CD4-positive, alpha-beta memory T cell (primary cell): Measurements from ENCODE around the gene TPR. TPM values are rescaled to one million over a fixed set of nuclear protein-coding genes. Genes with fewer than 3 reads are reported as not detected.

Experiments used
- CTCF ChIA-PET: fragments of 350-600 bp; sonication (Branson Sonifier 250); formaldehyde crosslinking; loops from one replicate; lab custom pipeline; 2021; ENCODE audit warnings: inconsistent platforms; ENCODE audit not compliant: partially characterized antibody; lab: Charles Lee
- POLR2A ChIA-PET: fragments of 350-600 bp; sonication (Branson Sonifier 250); formaldehyde crosslinking; loops from one replicate; lab custom pipeline; 2021; ENCODE audit not compliant: partially characterized antibody; lab: Charles Lee
- DNase-seq, 5 donors: peaks; one replicate each; pipeline versions ENCODE4 v3.0.0 to v3.0.0-alpha.2; 2020 to 2022; ENCODE audit warnings: mixed read lengths in 1 of 5
- H3K27ac ChIP-seq: one replicate; pipeline ENCODE4 v1.7.0; 2013; ENCODE audit warnings: low read depth, low read length
- H3K27me3 ChIP-seq: 2 replicates; pipeline ENCODE4 v1.7.0; 2013; ENCODE audit warnings: mild to moderate bottlenecking, low read length, moderate library complexity; ENCODE audit not compliant: insufficient read depth
- H3K36me3 ChIP-seq: 2 replicates; pipeline ENCODE4 v1.7.0; 2013; ENCODE audit warnings: mild to moderate bottlenecking, low read length, moderate library complexity; ENCODE audit not compliant: insufficient read depth
- H3K4me1 ChIP-seq: 2 replicates; pipeline ENCODE4 v1.7.0; 2013; ENCODE audit warnings: mild to moderate bottlenecking, low read length, moderate library complexity; ENCODE audit not compliant: insufficient read depth
- H3K4me3 ChIP-seq, 2 donors: one replicate each; pipeline ENCODE4 v1.7.0; 2013; ENCODE audit warnings: low read length in 2 of 2, mild to moderate bottlenecking in 1 of 2
- H3K9me3 ChIP-seq, 2 donors: one replicate each; pipeline ENCODE4 v1.7.0; 2013; ENCODE audit warnings: low read length in 2 of 2, control low read depth in 1 of 2; ENCODE audit not compliant: control insufficient read depth in 1 of 2
- H3K27ac Mint-ChIP-seq, 7 donors: one replicate each; pipeline ENCODE4 v1.8.0; 2020 to 2021; ENCODE audit warnings: mixed read lengths in 7 of 7, mild to moderate bottlenecking in 6 of 7, inconsistent platforms in 3 of 7, moderate library complexity in 3 of 7
- H3K27me3 Mint-ChIP-seq, 2 donors: one replicate each; pipeline ENCODE4 v1.8.0; 2020 to 2021; ENCODE audit warnings: mixed read lengths in 2 of 2
- H3K36me3 Mint-ChIP-seq, 2 donors: one replicate each; pipeline ENCODE4 v1.8.0; 2020 to 2021; ENCODE audit warnings: mixed read lengths in 2 of 2, inconsistent platforms in 1 of 2, mild to moderate bottlenecking in 1 of 2
- H3K4me1 Mint-ChIP-seq, 4 donors: one replicate each; pipeline ENCODE4 v1.8.0; 2020 to 2021; ENCODE audit warnings: mixed read lengths in 4 of 4, mild to moderate bottlenecking in 1 of 4
- H3K4me3 Mint-ChIP-seq, 8 donors: one replicate each; pipeline ENCODE4 v1.8.0; 2020 to 2021; ENCODE audit warnings: mixed read lengths in 8 of 8, mild to moderate bottlenecking in 7 of 8, moderate library complexity in 6 of 8, inconsistent platforms in 3 of 8
- H3K9me3 Mint-ChIP-seq, 8 donors: one replicate each; pipeline ENCODE4 v1.8.0; 2020 to 2021; ENCODE audit warnings: mixed read lengths in 8 of 8, mild to moderate bottlenecking in 5 of 8, inconsistent platforms in 3 of 8, moderate library complexity in 1 of 8
- intact Hi-C: fragments of 100-400 bp; cut with micrococcal nuclease; formaldehyde crosslinking; loops from one replicate; pipeline ENCODE4 v1.15.1; 2023
- polyA plus RNA-seq, 2 donors: library from polyadenylated mRNA; unstranded; fragments of 300-500 nt; fragmentation: Illumina TruSeq; gene quantifications; one replicate each; pipeline ENCODE4 v1.2.3, GENCODE V29; 2021
- total RNA-seq, 2 experiments: library from RNA; stranded (reverse); gene quantifications; one replicate each; pipeline ENCODE4 v1.2.3, GENCODE V29; 2021

TPR gene
- total and polyA plus RNA-seq, 4 experiments from 2014 or later = 23.8 to 167 (median 130) TPM

DNA sequence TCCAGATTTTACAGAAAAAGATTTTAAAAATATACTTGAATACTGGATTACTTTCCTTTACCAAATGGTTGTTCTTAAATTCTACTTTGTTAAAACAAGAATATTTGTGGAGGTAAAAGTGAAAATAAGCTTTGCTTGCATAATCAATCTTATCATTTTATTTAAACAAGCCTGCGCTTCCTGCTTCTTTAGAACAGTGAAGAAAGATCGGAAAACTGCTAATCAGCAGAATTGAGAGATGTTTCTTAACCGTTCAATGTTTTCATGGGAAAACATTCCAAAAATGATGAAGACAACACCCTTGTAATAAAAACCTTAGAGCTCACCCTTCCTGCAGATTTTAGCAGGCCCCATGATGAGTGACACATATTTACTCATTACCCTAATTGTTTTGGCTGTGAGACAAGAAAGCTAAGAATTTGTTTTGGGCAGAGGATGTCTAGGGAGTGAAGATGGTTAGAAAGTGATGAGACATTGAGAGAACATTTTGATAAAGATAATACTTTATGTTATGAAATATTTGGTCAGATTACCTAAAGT lies 72.6 kb downstream of the TPR start:
- H3K9me3 ChIP-seq = no peaks in the 10 kb centered on the region
- no peak overlapping the region for H3K27ac ChIP-seq
- H3K4me1 Mint-ChIP-seq = peaks cover 30 to 44% (median 40%) of the 10 kb centered on the region in 4 donors
- no peaks in the 10 kb centered on the region for H3K36me3 ChIP-seq
- intact Hi-C loops = no loop called here
- no peaks in the 10 kb centered on the region for H3K36me3 Mint-ChIP-seq
- peak overlapping the region in 4 of 8 donors; percentile 4 to 44 (median 20) for H3K4me3 Mint-ChIP-seq
- no peaks in the 10 kb centered on the region for H3K9me3 Mint-ChIP-seq
- DNase-seq = no peak
- CTCF ChIA-PET = interaction anchor here (0.9 to 2.3 kb wide), 6 partner anchors 9 to 72 kb away, joined by 3 to 14 read pairs (median 4); partner anchors contain the start of gene TPR
- peaks cover 0 to 1% of the 10 kb centered on the region in 2 donors for H3K27me3 Mint-ChIP-seq
- POLR2A ChIA-PET = interaction anchor here (1.2 to 1.6 kb wide), 3 partner anchors 10 to 15 kb away, joined by 3 to 5 read pairs (median 5); no protein-coding TSS in a partner anchor
- H3K4me3 ChIP-seq = no peak overlapping the region
- no peaks in the 10 kb centered on the region for H3K27me3 ChIP-seq
- H3K4me1 ChIP-seq = peaks cover 55% of the 10 kb centered on the region
- peak overlapping the region in 6 of 7 donors; percentile 15 to 78 (median 74) for H3K27ac Mint-ChIP-seq

DNA sequence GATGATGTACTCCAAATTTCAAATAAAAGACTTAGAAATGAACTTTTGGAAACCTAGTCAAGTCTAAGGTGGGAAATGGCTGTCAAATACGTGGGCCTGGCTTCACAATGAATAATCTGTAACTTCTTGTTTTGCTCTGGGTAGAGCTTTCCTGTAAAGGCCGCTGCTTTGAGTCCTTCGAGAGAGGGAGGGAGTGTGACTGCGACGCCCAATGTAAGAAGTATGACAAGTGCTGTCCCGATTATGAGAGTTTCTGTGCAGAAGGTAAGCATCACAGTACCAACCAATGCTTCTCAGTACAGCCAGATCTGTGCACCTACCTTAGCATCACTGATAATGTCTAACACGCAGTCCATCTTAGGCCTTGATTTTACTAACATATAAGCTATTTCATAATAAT lies 73.6 kb downstream of the TPR start:
- H3K9me3 ChIP-seq = no peaks in the 10 kb centered on the region
- H3K36me3 ChIP-seq = no peaks in the 10 kb centered on the region
- Mint-ChIP-seq H3K27me3 (peaks cover 0 to 1% of the 10 kb centered on the region in 2 donors), H3K36me3 (no peaks in the 10 kb centered on the region), H3K9me3 (no peaks in the 10 kb centered on the region), H3K27ac (peak overlapping the region in 6 of 7 donors; percentile 26 to 91 (median 78)), H3K4me1 (peaks cover 28 to 40% (median 35%) of the 10 kb centered on the region in 4 donors), H3K4me3 (peak overlapping the region in 1 of 8 donors; percentile 17)
- H3K4me1 ChIP-seq = peaks cover 46% of the 10 kb centered on the region
- intact Hi-C loops = no loop called here
- DNase-seq = no peak
- CTCF ChIA-PET = interaction anchor here (1.0 to 1.9 kb wide), 4 partner anchors 10 to 73 kb away, joined by 3 to 5 read pairs (median 4); partner anchors contain the start of gene TPR
- POLR2A ChIA-PET = interaction anchor here (1.2 to 1.6 kb wide), 3 partner anchors 9 to 14 kb away, joined by 3 to 5 read pairs (median 5); no protein-coding TSS in a partner anchor
- no peak overlapping the region for H3K4me3 ChIP-seq
- no peaks in the 10 kb centered on the region for H3K27me3 ChIP-seq
- H3K27ac ChIP-seq = no peak overlapping the region

- CTCF ChIA-PET = interaction anchor here (0.8 to 1.3 kb wide), 2 partner anchors 25 to 75 kb away, joined by 3 to 4 read pairs; partner anchors contain the start of gene TPR
- H3K36me3 ChIP-seq = no peaks in the 10 kb centered on the region
- intact Hi-C loops = no loop called here
- H3K9me3 Mint-ChIP-seq = no peaks in the 10 kb centered on the region
- H3K27me3 ChIP-seq = no peaks in the 10 kb centered on the region
- no peak overlapping the region for H3K27ac ChIP-seq
- H3K36me3 Mint-ChIP-seq = no peaks in the 10 kb centered on the region
- POLR2A ChIA-PET = interaction anchor here (1.1 kb wide), 1 partner anchor 10 kb away, joined by 3 read pairs; no protein-coding TSS in a partner anchor
- H3K9me3 ChIP-seq = no peaks in the 10 kb centered on the region
- H3K4me1 ChIP-seq = peaks cover 32% of the 10 kb centered on the region
- H3K27ac Mint-ChIP-seq = peak overlapping the region in 3 of 7 donors; percentile 18 to 44 (median 21)
- H3K4me3 ChIP-seq = no peak overlapping the region
- H3K27me3 Mint-ChIP-seq = peaks cover 0 to 1% of the 10 kb centered on the region in 2 donors
- H3K4me3 Mint-ChIP-seq = no peak overlapping the region
- peaks cover 21 to 33% (median 24%) of the 10 kb centered on the region in 4 donors for H3K4me1 Mint-ChIP-seq
- no peak for DNase-seq
Measured at GRCh38 chr1:186300056-186300455, 75.0 kb downstream of the TPR start.

DNA sequence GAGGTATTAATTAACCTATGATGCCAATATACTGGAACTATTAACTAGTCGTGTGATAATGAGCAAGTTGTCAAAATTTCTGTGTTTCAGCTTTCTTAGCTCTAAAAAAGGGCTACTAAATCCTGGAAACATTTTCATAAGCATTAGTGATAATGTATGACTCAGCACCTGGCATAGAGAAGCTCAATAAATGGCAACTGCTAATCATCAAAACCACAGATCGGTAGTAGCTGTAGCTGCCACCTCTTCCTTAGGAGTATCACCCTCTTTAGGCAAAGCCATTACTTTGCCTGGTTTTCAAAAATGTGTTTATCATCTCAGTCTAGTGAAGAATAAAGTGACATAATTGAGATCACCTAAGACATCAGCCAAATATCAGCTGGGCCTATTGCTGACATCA lies 75.5 kb downstream of the TPR start:
- Mint-ChIP-seq H3K27me3 (peaks cover 0 to 1% of the 10 kb centered on the region in 2 donors), H3K4me3 (no peak overlapping the region), H3K36me3 (no peaks in the 10 kb centered on the region), H3K27ac (peak overlapping the region in 1 of 7 donors; percentile 39), H3K9me3 (no peaks in the 10 kb centered on the region), H3K4me1 (peaks cover 17 to 28% (median 20%) of the 10 kb centered on the region in 4 donors)
- Histone ChIP-seq H3K9me3 (no peaks in the 10 kb centered on the region), H3K4me1 (peaks cover 28% of the 10 kb centered on the region), H3K27ac (no peak overlapping the region), H3K4me3 (no peak overlapping the region), H3K27me3 (no peaks in the 10 kb centered on the region), H3K36me3 (no peaks in the 10 kb centered on the region)
- ChIA-PET CTCF (interaction anchor here (1.3 kb wide), 1 partner anchor 76 kb away, joined by 4 read pairs; the partner anchor contains the start of gene TPR), POLR2A (interaction anchor here (1.1 kb wide), 1 partner anchor 10 kb away, joined by 3 read pairs; no protein-coding TSS in a partner anchor)
- no peak for DNase-seq
- intact Hi-C loops = no loop called here

GRCh38 chr1:186298851-186299250 lies 76.2 kb downstream of the TPR start:
- H3K9me3 ChIP-seq = no peaks in the 10 kb centered on the region
- POLR2A ChIA-PET = interaction anchor here (1.1 kb wide), 1 partner anchor 9 kb away, joined by 3 read pairs; no protein-coding TSS in a partner anchor
- no peak overlapping the region for H3K4me3 ChIP-seq
- no peak overlapping the region for H3K4me3 Mint-ChIP-seq
- H3K36me3 ChIP-seq = no peaks in the 10 kb centered on the region
- H3K4me1 Mint-ChIP-seq = peaks cover 10 to 23% (median 16%) of the 10 kb centered on the region in 4 donors
- DNase-seq = no peak
- H3K27me3 Mint-ChIP-seq = peaks cover 0 to 1% of the 10 kb centered on the region in 2 donors
- peaks cover 20% of the 10 kb centered on the region for H3K4me1 ChIP-seq
- intact Hi-C loops = no loop called here
- no peak overlapping the region for H3K27ac Mint-ChIP-seq
- CTCF ChIA-PET = interaction anchor here (1.0 to 1.3 kb wide), 2 partner anchors 9 to 76 kb away, joined by 3 to 4 read pairs; partner anchors contain the start of gene TPR
- no peaks in the 10 kb centered on the region for H3K9me3 Mint-ChIP-seq
- H3K27me3 ChIP-seq = no peaks in the 10 kb centered on the region
- no peaks in the 10 kb centered on the region for H3K36me3 Mint-ChIP-seq
- no peak overlapping the region for H3K27ac ChIP-seq

DNA sequence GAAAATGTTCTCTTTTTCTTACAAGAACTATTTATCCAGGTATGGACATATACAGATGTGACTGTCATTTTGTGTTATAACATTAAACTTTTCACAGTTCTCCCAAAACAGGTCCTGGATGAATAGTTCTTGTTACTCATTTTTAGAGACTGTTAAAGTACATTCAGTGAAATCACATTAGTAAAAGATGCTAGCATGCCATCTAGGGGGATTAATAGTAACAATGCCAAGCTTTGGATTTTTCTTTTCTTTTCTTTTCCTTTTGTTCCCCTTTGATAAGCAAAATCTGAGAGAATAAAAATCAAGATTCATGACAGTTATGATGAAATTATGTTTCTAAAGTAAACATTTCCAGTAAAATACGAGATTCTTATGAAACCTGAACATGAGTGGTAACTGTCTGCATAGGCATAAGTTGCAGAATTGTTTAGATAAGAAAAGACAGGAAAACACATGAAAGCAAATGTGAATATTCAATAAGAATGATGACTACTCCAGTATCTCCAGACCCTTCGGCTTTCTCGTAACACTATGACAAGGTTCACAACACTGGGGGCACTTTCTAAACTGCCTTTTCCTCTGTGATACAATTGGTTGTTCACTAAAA lies 77.5 kb downstream of the TPR start:
- peaks cover 8% of the 10 kb centered on the region for H3K4me1 ChIP-seq
- ChIA-PET POLR2A (no interaction called here), CTCF (interaction anchor here (1.0 kb wide), 1 partner anchor 8 kb away, joined by 3 read pairs; no protein-coding TSS in a partner anchor)
- no peak overlapping the region for H3K27ac ChIP-seq
- H3K36me3 ChIP-seq = no peaks in the 10 kb centered on the region
- H3K4me3 ChIP-seq = no peak overlapping the region
- Mint-ChIP-seq H3K27me3 (peaks cover 0 to 1% of the 10 kb centered on the region in 2 donors), H3K4me1 (peaks cover 8 to 21% (median 13%) of the 10 kb centered on the region in 4 donors), H3K9me3 (no peaks in the 10 kb centered on the region), H3K36me3 (no peaks in the 10 kb centered on the region), H3K27ac (peak overlapping the region in 2 of 7 donors; percentile 25 to 42), H3K4me3 (no peak overlapping the region)
- DNase-seq = no peak
- H3K27me3 ChIP-seq = no peaks in the 10 kb centered on the region
- H3K9me3 ChIP-seq = no peaks in the 10 kb centered on the region
- intact Hi-C loops = no loop called here

- H3K36me3 ChIP-seq = no peaks in the 10 kb centered on the region
- intact Hi-C loops = no loop called here
- Mint-ChIP-seq H3K4me1 (peaks cover 0 to 10% (median 4%) of the 10 kb centered on the region in 4 donors), H3K27ac (no peak within 1 kb of the TSS), H3K36me3 (no peaks in the 10 kb centered on the region), H3K9me3 (no peaks in the 10 kb centered on the region), H3K4me3 (peak within 1 kb of the TSS in 1 of 8 donors; percentile 37), H3K27me3 (no peaks in the 10 kb centered on the region)
- no peaks in the 10 kb centered on the region for H3K9me3 ChIP-seq
- no peak within 1 kb of the TSS for H3K27ac ChIP-seq
- ChIA-PET CTCF (interaction anchor here (0.7 to 0.8 kb wide), 2 partner anchors 20 to 79 kb away, joined by 3 to 5 read pairs; partner anchors contain the start of gene TPR), POLR2A (no interaction called here)
- no peak for DNase-seq
- H3K4me1 ChIP-seq = no peaks in the 10 kb centered on the region
- no peaks in the 10 kb centered on the region for H3K27me3 ChIP-seq
- H3K4me3 ChIP-seq = no peak within 1 kb of the TSS
Measured at GRCh38 chr1:186295980-186296379, 79.1 kb downstream of the TPR start, which contains the start of gene PRG4. PRG4 (plus strand) TSS chr1:186296279.
